ENCODE measurements around the gene LOXL3. TPM values are rescaled to one million over a fixed set of nuclear protein-coding genes. Genes with fewer than 3 reads are reported as not detected.
A peak's percentile ranks its signal among the peaks of the same experiment; 100 is the strongest.

Gene LOXL3
- total and polyA plus RNA-seq, 9 donors, result 2.3 to 8.5 (median 4.4) TPM

- TF ChIP-seq CTCF (IDR thresholded peaks at IDR 0.05), result no peak
- no peak for TF ChIP-seq POLR2A (IDR thresholded peaks at IDR 0.05)
- TF ChIP-seq EP300 (IDR thresholded peaks at IDR 0.05), result no peak
- peak in 2 of 5 donors; percentile 13 to 25 for DNase-seq
- Histone ChIP-seq H3K9me3 (no peaks in the 10 kb centered on the region), H3K27ac (no peak overlapping the region), H3K27me3 (peaks cover 18% of the 10 kb centered on the region), H3K36me3 (no peaks in the 10 kb centered on the region), H3K4me3 (no peak overlapping the region), H3K4me1 (ENCODE audit: insufficient read depth) (peaks cover 4% of the 10 kb centered on the region)
- 2 to 6% (median 5%) methylated on average over 27 to 36 of the region's 36 CpGs for WGBS, 3 donors
- intact Hi-C loops (cut with DNase I), result no loop called here
Observed at GRCh38 chr2:74512744-74513604, 40.8 kb downstream of the LOXL3 start.

GRCh38 chr2:74511104-74511989 lies 42.4 kb downstream of the LOXL3 start:
- Histone ChIP-seq H3K27ac (no peak overlapping the region), H3K4me3 (no peak overlapping the region), H3K36me3 (no peaks in the 10 kb centered on the region), H3K27me3 (peaks cover 12% of the 10 kb centered on the region), H3K4me1 (ENCODE audit: insufficient read depth) (peaks cover 8% of the 10 kb centered on the region), H3K9me3 (no peaks in the 10 kb centered on the region)
- 32 to 42% (median 36%) methylated on average over 11 of the region's 11 CpGs for WGBS, 3 donors
- TF ChIP-seq POLR2A (IDR thresholded peaks at IDR 0.05), result no peak
- no peak for TF ChIP-seq CTCF (IDR thresholded peaks at IDR 0.05)
- TF ChIP-seq EP300 (IDR thresholded peaks at IDR 0.05), result no peak
- peak in 1 of 5 donors; percentile 14 for DNase-seq
- intact Hi-C loops (cut with DNase I), result no loop called here

GRCh38 chr2:74510272-74510671 lies 43.5 kb downstream of the LOXL3 start:
- peaks cover 7% of the 10 kb centered on the region for H3K27me3 ChIP-seq
- H3K36me3 ChIP-seq, result no peaks in the 10 kb centered on the region
- no peak for DNase-seq
- intact Hi-C loops (cut with DNase I), result no loop called here
- no peak overlapping the region for H3K27ac ChIP-seq
- peaks cover 5% of the 10 kb centered on the region for H3K4me1 ChIP-seq (ENCODE audit: insufficient read depth)
- TF ChIP-seq CTCF (IDR thresholded peaks at IDR 0.05) (no peak), EP300 (IDR thresholded peaks at IDR 0.05) (no peak)
- H3K9me3 ChIP-seq, result no peaks in the 10 kb centered on the region
- 73 to 81% (median 73%) methylated on average over 4 of the region's 4 CpGs for WGBS, 3 donors
- no peak overlapping the region for H3K4me3 ChIP-seq

DNA sequence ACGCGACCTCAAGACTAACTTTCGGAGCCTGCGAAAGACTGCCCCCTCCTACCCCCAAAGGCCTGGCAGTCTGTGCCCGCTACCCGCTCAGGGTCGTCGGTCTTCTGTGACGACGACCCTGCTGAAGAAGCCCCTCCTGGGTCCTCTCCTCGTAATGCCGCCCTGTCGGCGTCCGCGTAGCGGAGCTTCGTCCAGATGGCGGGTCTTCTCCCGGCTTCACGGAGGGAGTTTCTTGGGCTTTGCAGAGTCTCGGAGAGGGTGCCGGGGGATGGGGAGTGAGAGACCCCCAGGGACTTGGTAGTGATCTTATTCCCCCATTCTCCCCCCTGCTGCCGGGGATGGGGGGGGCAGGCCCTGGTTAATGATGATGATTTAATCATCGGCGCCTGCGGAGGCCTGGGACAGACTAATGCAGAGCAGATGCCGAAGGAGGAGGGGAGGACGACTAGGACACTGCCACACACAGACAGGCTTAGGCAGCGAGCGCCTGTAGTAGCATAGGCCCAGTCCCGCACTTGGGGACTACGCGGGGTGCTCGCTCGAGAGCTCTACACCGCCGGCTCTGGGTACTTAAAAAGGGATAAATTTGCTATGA lies 45.7 kb downstream of the LOXL3 start:
- peak overlapping the region; percentile 98 to 99 for H3K27ac ChIP-seq
- peak in 3 of 5 donors; percentile 49 to 60 (median 51) for DNase-seq
- intact Hi-C loops (cut with DNase I), result loop anchor here in 1 of 4 donors (10.0 kb wide), 1 partner anchor 77 kb away; no protein-coding TSS in a partner anchor
- H3K4me1 ChIP-seq (ENCODE audit: insufficient read depth), result peaks cover 5% of the 10 kb centered on the region
- no peaks in the 10 kb centered on the region for H3K9me3 ChIP-seq
- TF ChIP-seq CTCF (IDR thresholded peaks at IDR 0.05) (no peak), EP300 (IDR thresholded peaks at IDR 0.05) (no peak)
- peak overlapping the region; percentile 71 for H3K4me3 ChIP-seq
- 12 to 15% (median 13%) methylated on average over 35 to 38 of the region's 38 CpGs for WGBS, 3 donors
- H3K27me3 ChIP-seq, result no peaks in the 10 kb centered on the region
- no peaks in the 10 kb centered on the region for H3K36me3 ChIP-seq
